Body of pancreas (tissue), 4 donors: Measurements from ENCODE around the gene PRSS1. TPM values are rescaled to one million over a fixed set of nuclear protein-coding genes. Genes with fewer than 3 reads are reported as not detected.
"Not testable (repeated sequence)": the region's sequence is repeated elsewhere in the genome, so short reads cannot be mapped to it uniquely, and the experiment has no call there.

Source experiments
- ATAC-seq: fragments of 150-250 bp; one replicate; pipeline ENCODE4 v1.9.1; 2016
- DNase-seq, 4 donors: peaks; one replicate each; pipeline ENCODE4 v3.0.0-alpha.2; 2019
- H3K27ac ChIP-seq, 4 donors: fragments of 200-600 bp; sonication (generic); 1 replicate in 3 of 4; 2 replicates in 1 of 4; pipeline versions ENCODE4 v1.5.1 to v1.6.1; 2016 to 2019; ENCODE audit warnings: mild to moderate bottlenecking in 1 of 4, mixed read lengths in 1 of 4, moderate library complexity in 1 of 4
- H3K27me3 ChIP-seq, 2 donors: fragments of 200-600 bp; sonication (generic); one replicate each; pipeline ENCODE4 v1.6.0; 2016; ENCODE audit warnings: mild to moderate bottlenecking in 1 of 2
- H3K36me3 ChIP-seq, 2 donors: fragments of 200-600 bp; sonication (generic); replicated peaks in 1 of 2; 2 replicates each; pipeline ENCODE4 v1.5.1; 2016; ENCODE audit warnings: low read depth in 2 of 2; ENCODE audit not compliant: insufficient read depth in 1 of 2
- H3K4me1 ChIP-seq: fragments of 200-600 bp; sonication (generic); one replicate; pipeline ENCODE4 v1.6.0; 2016
- H3K4me3 ChIP-seq, 2 donors: fragments of 200-600 bp; sonication (generic); 1 replicate in 1 of 2; 2 replicates in 1 of 2; pipeline ENCODE4 v1.5.1; 2016 to 2019
- H3K9me3 ChIP-seq, 3 donors: fragments of 200-600 bp; sonication (generic); 1 replicate in 2 of 3; 2 replicates in 1 of 3; pipeline ENCODE4 v1.5.1; 2016
- CTCF ChIP-seq, 7 experiments: fragments of 450-650 bp in 4 of 7; fragments of 200-600 bp in 3 of 7; sonication (generic) in 3 of 7; IDR thresholded peaks; one replicate each; pipeline ENCODE4 v1.5.1; 2016 to 2019; ENCODE audit warnings: antibody characterized with exemption in 7 of 7
- POLR2A ChIP-seq, 3 donors: fragments of 450-650 bp; IDR thresholded peaks; one replicate each; pipeline ENCODE4 v1.6.1; 2016; ENCODE audit warnings: antibody characterized with exemption in 3 of 3, mild to moderate bottlenecking in 2 of 3
- WGBS, 2 donors: methylation state at CpG; one replicate each; pipeline ENCODE4 v1.1.5; 2017; 5-methylcytosine and 5-hydroxymethylcytosine counted together
- intact Hi-C: fragments of 100-400 bp; cut with DNase I; formaldehyde crosslinking; loops from one replicate; pipeline ENCODE4 v1.15.1; 2023
- total RNA-seq, 2 donors: library from RNA; depleted of rRNA; stranded (reverse); fragments of >200 nt; gene quantifications; one replicate each; pipeline ENCODE4 v1.1.0, GENCODE V29; 2016

PRSS1 gene
- total RNA-seq, 2 donors from 2014 or later = 29,602 to 44,177 TPM

- H3K9me3 ChIP-seq = no peaks in the 10 kb centered on the region
- ATAC-seq (peak; percentile 5), DNase-seq (peak in 3 of 4 donors; percentile 71 to 76 (median 73))
- H3K4me1 ChIP-seq = peaks cover 50% of the 10 kb centered on the region
- intact Hi-C loops = no loop called here
- TF ChIP-seq CTCF (IDR thresholded peaks at IDR 0.05) (no peak), POLR2A (IDR thresholded peaks at IDR 0.05) (no peak)
- no peaks in the 10 kb centered on the region for H3K27me3 ChIP-seq
- H3K4me3 ChIP-seq = no peak overlapping the region
- peak overlapping the region; percentile 50 to 95 (median 80) for H3K27ac ChIP-seq
- H3K36me3 ChIP-seq = no peaks in the 10 kb centered on the region
- WGBS, 2 donors = 29 to 31% methylated on average over 10 of the region's 10 CpGs
Measured at GRCh38 chr7:142754681-142755575, 5.7 kb downstream of the PRSS1 start.

- intact Hi-C loops, H3K9me3 ChIP-seq, ATAC-seq, H3K4me3 ChIP-seq, H3K36me3 ChIP-seq, H3K27me3 ChIP-seq: not testable (repeated sequence)
- peak; percentile 52 to 70 (median 66) for DNase-seq
- 15 to 45% methylated on average over 3 of the region's 3 CpGs for WGBS, 2 donors
- H3K4me1 ChIP-seq = peaks cover 65% of the 10 kb centered on the region
- H3K27ac ChIP-seq = peak overlapping the region; percentile 45 to 89 (median 78)
Measured at GRCh38 chr7:142758312-142758711, 9.0 kb downstream of the PRSS1 start.

GRCh38 chr7:142759433-142759832 is 10.2 kb downstream of the PRSS1 start:
- Histone ChIP-seq H3K9me3 (no peaks in the 10 kb centered on the region), H3K27me3 (no peaks in the 10 kb centered on the region), H3K36me3 (no peaks in the 10 kb centered on the region), H3K4me1 (peaks cover 65% of the 10 kb centered on the region), H3K4me3 (no peak overlapping the region), H3K27ac (peak overlapping the region; percentile 70 to 89 (median 80))
- ATAC-seq (no peak), DNase-seq (no peak)
- TF ChIP-seq POLR2A (IDR thresholded peaks at IDR 0.05) (no peak), CTCF (IDR thresholded peaks at IDR 0.05) (no peak)
- intact Hi-C loops = no loop called here
- 62 to 70% methylated on average over 1 of the region's 1 CpG for WGBS, 2 donors

GRCh38 chr7:142760071-142760642 is 10.9 kb downstream of the PRSS1 start:
- intact Hi-C loops = no loop called here
- TF ChIP-seq CTCF (IDR thresholded peaks at IDR 0.05) = no peak
- TF ChIP-seq POLR2A (IDR thresholded peaks at IDR 0.05) = peak; percentile 69 to 98 (median 96)
- DNase-seq = peak; percentile 89 to 94 (median 92)
- WGBS, 2 donors = 19 to 25% methylated on average over 5 of the region's 5 CpGs
- H3K4me3 ChIP-seq = no peak overlapping the region
- ATAC-seq = peak; percentile 92
- no peaks in the 10 kb centered on the region for H3K27me3 ChIP-seq
- no peaks in the 10 kb centered on the region for H3K36me3 ChIP-seq
- peak overlapping the region; percentile 74 to 89 (median 84) for H3K27ac ChIP-seq
- H3K9me3 ChIP-seq = no peaks in the 10 kb centered on the region
- H3K4me1 ChIP-seq = peaks cover 62% of the 10 kb centered on the region

- ATAC-seq, intact Hi-C loops, H3K27me3 ChIP-seq, H3K36me3 ChIP-seq, H3K4me3 ChIP-seq, H3K9me3 ChIP-seq: not testable (repeated sequence)
- Histone ChIP-seq H3K27ac (peak overlapping the region; percentile 74 to 89 (median 84)), H3K4me1 (peaks cover 48% of the 10 kb centered on the region)
- DNase-seq = peak in 1 of 4 donors; percentile 44
- 48 to 50% methylated on average over 2 of the region's 2 CpGs for WGBS, 2 donors
Measured at GRCh38 chr7:142761606-142762005, 12.3 kb downstream of the PRSS1 start.
